GM21447 (cell line): ENCODE measurements around the gene TRIM27.
"Not testable (repeated sequence)": the region's sequence is repeated elsewhere in the genome, so short reads cannot be mapped to it uniquely, and the experiment has no call there.

ENCODE experiments used
- ATAC-seq: cut with Tn5 transposase; IDR thresholded peaks from one replicate; pipeline ENCODE4 v1.9.1; 2021; ENCODE audit not compliant: unreplicated experiment

TRIM27 gene

GRCh38 chr6:28923318-28924102 is at the start of gene TRIM27:
TRIM27 (minus strand) TSS chr6:28923985; CDS start chr6:28923632, 353 bp downstream.
- peak; percentile 81 for ATAC-seq

DNA sequence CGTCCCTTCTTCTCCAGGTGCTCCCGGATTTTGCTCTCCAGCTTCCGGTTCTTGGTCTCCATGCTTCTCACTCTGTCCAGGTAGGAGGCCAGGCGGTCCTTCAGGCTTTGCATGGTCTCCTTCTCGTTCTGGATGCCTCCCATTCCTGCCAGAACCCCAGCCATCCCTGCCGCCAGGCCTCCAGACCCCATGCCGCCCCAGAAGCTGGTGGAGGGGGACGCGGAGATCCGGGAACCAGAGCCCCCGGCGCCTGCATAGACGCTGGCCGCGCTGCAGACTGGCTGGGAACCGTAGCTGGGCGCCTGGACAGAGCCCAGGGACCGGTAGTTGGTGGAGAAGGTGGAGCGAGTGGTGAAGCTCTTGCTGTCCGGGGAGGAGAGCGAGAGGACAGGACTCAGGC is 46.3 kb upstream of the TRIM27 start:
- ATAC-seq, result not testable (repeated sequence)

GRCh38 chr6:28969129-28969528 is 45.3 kb upstream of the TRIM27 start:
- ATAC-seq, result no peak

GRCh38 chr6:28968476-28968875 is 44.7 kb upstream of the TRIM27 start:
- ATAC-seq, result no peak

GRCh38 chr6:28965706-28966105 is 41.9 kb upstream of the TRIM27 start:
- ATAC-seq, result no peak

GRCh38 chr6:28960846-28961500 is 37.2 kb upstream of the TRIM27 start:
- no peak for ATAC-seq

- not testable (repeated sequence) for ATAC-seq
These were observed 34.9 kb upstream of the TRIM27 start for GRCh38 chr6:28958561-28959243.

- not testable (repeated sequence) for ATAC-seq
These were observed 34.1 kb upstream of the TRIM27 start for GRCh38 chr6:28957795-28958314.

DNA sequence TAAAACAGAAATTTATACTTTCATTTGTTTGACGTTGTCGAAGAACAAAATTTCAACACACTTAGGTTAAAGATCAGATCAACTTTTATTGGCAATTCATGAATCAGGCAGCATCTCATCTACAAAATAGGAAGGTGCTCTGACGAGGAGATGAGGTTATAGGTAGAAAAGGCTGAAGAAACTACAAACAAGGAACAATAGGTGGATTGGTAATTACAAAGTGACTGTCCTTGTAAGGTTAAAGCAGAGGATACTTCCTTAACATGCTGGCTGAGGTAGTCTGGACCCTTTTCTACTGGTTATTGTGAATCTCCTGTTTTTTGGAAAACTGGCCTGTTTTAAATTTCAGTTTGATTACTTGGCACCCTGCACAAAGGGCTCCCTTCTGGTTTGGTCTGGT is 32.5 kb upstream of the TRIM27 start:
- no peak for ATAC-seq

DNA sequence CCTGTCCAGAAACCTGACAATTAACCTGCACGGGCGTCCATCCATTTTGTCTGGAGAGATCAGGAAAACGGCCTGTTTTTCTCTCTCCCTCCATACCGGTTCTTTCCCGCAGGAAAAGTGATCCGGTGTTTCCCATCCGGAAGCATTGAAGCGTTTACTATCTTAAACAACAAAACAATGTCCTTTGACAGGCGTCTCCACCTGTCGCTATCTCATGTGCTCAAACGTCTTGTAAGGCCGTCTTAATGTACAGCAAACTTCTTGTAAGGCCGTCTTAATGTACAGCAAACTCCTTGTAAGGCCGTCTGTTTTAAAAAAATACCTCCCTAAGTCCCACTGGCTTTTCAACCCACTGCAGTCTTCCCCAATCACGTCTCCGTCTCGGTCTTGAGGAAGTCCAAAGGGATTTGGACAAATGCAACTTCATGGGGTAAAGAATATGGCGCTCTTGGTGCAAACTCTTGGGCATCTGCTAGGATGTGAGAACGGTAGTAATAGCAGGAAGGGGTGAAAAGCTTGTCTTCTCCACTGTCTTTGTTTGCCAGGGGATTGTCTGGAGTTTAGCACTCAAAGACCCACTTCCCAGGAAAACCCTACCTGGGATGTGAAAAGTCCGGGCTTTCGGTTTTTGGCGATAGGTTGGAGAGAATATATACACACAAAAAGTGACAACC is 29.9 kb upstream of the TRIM27 start:
- ATAC-seq, result no peak

- peak; percentile 61 for ATAC-seq
These were observed 29.3 kb upstream of the TRIM27 start for GRCh38 chr6:28953039-28953584.

DNA sequence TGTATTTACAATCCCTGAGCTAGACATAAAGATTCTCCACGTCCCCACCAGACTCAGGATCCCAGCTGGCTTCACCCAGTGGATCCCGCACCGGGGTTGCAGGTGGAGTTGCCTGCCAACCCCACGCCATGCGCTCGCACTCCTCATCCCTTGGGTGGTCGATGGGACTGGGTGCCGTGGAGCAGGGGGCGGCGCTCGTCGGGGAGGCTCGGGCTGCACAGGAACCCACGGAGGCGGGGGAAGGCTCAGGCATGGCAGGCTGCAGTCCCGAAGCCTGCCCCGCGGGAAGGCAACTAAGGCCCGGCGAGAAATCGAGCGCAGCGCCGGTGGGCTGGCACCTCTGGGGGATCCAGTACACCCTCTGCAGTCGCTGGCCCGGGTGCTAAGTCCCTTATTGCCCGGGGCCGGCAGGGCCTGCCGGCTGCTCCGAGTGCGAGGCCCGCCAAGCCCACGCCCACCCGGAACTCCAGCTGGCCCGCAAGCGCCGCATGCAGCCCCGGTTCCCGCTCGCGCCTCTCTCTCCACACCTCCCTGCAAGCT is 25.9 kb upstream of the TRIM27 start:
- ATAC-seq, result not testable (repeated sequence)

DNA sequence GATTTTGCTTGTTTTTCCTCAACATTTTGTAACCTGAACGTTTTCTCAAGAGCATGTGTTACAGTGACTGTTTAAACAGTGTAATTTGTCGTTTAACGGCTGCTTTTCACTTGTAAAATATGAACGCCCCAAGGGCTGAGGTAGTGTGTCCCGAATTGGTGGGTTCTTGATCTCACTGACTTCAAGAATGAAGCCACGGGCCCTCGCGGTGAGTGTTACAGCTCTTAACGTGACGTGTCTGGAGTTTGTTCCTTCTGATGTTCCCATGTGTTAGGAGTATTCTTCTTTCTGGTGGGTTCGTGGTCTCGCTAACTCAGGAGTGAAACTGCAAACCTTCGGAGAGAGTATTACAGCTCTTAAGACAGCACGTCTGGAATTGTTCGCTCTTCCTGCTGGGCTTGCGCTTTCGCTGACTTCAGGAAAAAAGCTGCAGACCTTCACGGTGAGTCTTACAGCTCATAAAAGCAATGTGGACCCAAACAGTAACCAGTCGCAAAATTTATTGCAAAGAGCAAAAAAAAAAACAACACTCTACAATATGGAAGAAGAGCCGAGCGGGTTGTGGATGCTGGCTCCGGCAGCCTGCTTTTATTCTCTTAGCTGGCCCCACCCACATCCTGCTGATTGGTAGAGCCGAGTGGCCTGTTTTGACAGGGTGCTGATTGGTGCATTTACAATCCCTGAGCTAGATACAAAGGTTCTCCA is 25.1 kb upstream of the TRIM27 start:
- no peak for ATAC-seq

DNA sequence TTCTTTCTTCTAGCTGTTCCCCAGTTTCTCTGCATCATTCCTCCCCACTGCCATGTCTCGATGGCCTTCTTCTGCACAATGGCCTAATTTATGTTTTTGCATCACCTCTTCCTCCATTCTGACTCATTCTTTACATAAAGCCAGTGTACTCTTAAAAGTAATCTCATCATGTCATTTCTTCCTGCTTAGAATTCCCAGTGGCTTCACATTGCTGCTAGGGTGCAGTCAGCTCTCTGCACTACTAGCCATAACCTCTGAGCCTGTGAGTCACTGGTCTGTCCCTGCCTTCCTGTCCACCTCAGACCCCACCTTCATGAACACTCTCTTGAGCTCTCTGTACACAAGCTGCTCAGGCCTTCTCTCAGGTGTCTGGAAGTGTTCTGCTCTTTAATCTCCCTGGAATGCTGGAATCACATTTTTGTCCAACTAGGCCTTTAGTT is 24.1 kb upstream of the TRIM27 start:
- no peak for ATAC-seq

- no peak for ATAC-seq
These were observed 23.4 kb upstream of the TRIM27 start for GRCh38 chr6:28947067-28947765.

DNA sequence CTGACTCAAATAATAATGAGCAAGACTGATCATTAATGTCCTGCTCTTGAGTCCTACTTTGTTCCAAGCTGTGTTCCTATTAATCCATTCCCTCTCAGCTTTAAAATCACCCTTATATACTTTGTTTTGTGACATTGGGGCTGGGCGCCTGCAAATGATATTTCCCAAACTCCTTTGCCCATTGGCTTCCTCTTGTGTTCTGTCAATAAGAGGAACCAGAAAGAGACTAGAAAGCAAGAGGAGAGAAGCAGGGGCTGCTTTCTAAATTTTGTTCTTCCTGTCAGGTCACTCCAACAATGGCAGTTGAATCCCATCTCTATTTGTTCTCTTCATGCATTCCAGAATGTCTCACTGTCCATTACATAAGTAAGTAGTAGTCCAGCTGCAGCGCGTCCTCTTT is 21.6 kb upstream of the TRIM27 start:
- no peak for ATAC-seq

DNA sequence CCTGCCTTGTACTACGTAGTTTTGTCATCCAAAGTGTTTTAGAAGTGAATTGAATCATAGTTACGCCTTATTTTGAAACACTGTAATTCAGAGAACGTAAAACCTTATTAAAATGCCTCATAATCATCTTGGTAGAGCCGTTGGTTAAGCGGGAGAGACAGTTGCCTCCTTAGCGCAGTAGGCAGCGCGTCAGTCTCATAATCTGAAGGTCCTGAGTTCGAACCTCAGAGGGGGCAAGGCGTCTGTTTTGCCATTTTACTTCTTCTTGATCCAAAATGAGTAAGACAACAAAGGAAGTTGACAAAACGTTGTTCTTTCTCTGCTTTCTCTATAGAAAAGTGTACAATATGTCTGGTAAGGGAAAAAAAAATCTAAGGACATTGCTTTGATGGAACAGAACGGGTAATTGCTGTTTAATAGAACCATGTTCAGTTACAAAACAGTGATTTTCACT is 20.7 kb upstream of the TRIM27 start:
- no peak for ATAC-seq

- no peak for ATAC-seq
These were observed 20.0 kb upstream of the TRIM27 start for GRCh38 chr6:28943557-28944411.
